ENCODE measurements around the gene HOXA9.

DNA sequence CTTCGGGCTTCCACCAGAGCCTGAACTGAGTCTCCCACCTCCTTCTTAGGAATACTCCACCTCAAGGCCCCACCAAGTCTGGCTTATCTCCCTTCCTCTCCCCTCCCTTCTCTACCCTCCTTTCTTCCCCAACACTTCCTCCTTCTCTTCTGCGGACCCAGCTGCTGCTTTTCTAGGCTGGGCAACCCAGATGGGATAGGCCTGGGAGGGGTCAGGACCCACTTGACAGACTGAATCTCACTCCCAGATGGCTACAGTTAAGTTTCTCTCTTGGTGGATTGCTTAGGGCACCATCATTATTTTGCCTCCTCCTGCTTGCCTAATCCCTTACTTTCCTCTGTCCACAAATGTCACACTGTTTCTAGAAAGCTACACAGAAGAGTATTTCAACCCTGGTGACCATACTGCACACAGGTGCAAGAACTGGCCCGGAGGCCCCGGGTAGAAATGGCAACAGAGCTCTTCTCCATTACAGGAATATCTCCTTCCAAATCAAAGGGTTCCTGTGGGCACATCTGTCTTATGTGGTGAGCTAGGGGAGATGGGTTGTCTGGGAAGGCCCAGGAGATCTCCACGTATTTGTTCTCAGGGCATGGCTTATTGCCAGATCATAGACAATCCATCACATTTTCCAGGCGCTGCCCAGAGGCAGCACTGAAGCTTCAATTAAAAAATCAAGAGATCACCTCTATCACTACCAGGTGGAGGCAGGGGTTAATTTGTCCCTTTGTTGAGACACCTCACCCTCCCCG is 24.8 kb upstream of the HOXA9 start:
- TF ChIP-seq GLIS1 (tag by site-specific recombination; IDR thresholded peaks at IDR 0.05), result no peak
- TF ChIP-seq ZFP41 (tag by site-specific recombination; IDR thresholded peaks at IDR 0.05; ENCODE audit: borderline replicate concordance), result no peak
- TF ChIP-seq, protein P1, sequence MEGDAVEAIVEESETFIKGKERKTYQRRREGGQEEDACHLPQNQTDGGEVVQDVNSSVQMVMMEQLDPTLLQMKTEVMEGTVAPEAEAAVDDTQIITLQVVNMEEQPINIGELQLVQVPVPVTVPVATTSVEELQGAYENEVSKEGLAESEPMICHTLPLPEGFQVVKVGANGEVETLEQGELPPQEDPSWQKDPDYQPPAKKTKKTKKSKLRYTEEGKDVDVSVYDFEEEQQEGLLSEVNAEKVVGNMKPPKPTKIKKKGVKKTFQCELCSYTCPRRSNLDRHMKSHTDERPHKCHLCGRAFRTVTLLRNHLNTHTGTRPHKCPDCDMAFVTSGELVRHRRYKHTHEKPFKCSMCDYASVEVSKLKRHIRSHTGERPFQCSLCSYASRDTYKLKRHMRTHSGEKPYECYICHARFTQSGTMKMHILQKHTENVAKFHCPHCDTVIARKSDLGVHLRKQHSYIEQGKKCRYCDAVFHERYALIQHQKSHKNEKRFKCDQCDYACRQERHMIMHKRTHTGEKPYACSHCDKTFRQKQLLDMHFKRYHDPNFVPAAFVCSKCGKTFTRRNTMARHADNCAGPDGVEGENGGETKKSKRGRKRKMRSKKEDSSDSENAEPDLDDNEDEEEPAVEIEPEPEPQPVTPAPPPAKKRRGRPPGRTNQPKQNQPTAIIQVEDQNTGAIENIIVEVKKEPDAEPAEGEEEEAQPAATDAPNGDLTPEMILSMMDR (tag by site-specific recombination; IDR thresholded peaks at IDR 0.05), result no peak
- TF ChIP-seq ZNF830 (tag by site-specific recombination; IDR thresholded peaks at IDR 0.05; ENCODE audit: low read depth), result no peak
